Myocyte (in vitro differentiated cells): ENCODE data around the gene NDUFS7. TPM values are rescaled to one million over a fixed set of nuclear protein-coding genes. Genes with fewer than 3 reads are reported as not detected.

Experiments
- DNase-seq: peaks from one replicate; pipeline ENCODE4 v3.0.0-alpha.2; 2012; ENCODE audit warnings: low read depth
- polyA plus RNA-seq: library from polyadenylated mRNA; unstranded; fragments of >200 nt; gene quantifications from one replicate; pipeline ENCODE4 v1.2.1, GENCODE V29; 2012; ENCODE audit warnings: missing spikeins
- total RNA-seq: library from RNA; depleted of rRNA; stranded (reverse); fragments of >200 nt; gene quantifications from 2 replicates; pipeline ENCODE4 v1.2.3, GENCODE V29; 2014

The NDUFS7 gene
- total RNA-seq, result 104 and 124 TPM in 2 replicates
- 81.6 TPM for polyA plus RNA-seq

- peak; percentile 91 for DNase-seq
These were observed at the start of gene NDUFS7 for GRCh38 chr19:1383312-1384084. Gene NDUFS7, plus strand, starts transcription at chr19:1383907. Its CDS starts 20 bp downstream, at chr19:1383927.

- no peak for DNase-seq
These were observed 47.5 kb upstream of the NDUFS7 start for GRCh38 chr19:1336079-1336684.

GRCh38 chr19:1340681-1341469 lies 42.8 kb upstream of the NDUFS7 start:
- DNase-seq, result no peak

- no peak for DNase-seq
These were observed 40.7 kb upstream of the NDUFS7 start for GRCh38 chr19:1343041-1343440.

- DNase-seq, result no peak
These were observed 34.5 kb upstream of the NDUFS7 start for GRCh38 chr19:1349211-1349610.

GRCh38 chr19:1350867-1351266 lies 32.8 kb upstream of the NDUFS7 start:
- DNase-seq, result no peak

GRCh38 chr19:1351381-1351851 lies 32.3 kb upstream of the NDUFS7 start:
- no peak for DNase-seq

- no peak for DNase-seq
These were observed 30.6 kb upstream of the NDUFS7 start for GRCh38 chr19:1353144-1353543.

GRCh38 chr19:1354970-1355567 lies 28.6 kb upstream of the NDUFS7 start:
- DNase-seq, result no peak

GRCh38 chr19:1355568-1356507 lies 27.9 kb upstream of the NDUFS7 start:
- DNase-seq, result peak; percentile 71

- DNase-seq, result peak; percentile 18
These were observed 27.2 kb upstream of the NDUFS7 start for GRCh38 chr19:1356508-1356865.

GRCh38 chr19:1357531-1358109 lies 26.1 kb upstream of the NDUFS7 start:
- DNase-seq, result no peak

GRCh38 chr19:1360126-1360817 lies 23.4 kb upstream of the NDUFS7 start:
- no peak for DNase-seq

GRCh38 chr19:1360818-1361461 lies 22.8 kb upstream of the NDUFS7 start:
- DNase-seq, result peak; percentile 81

GRCh38 chr19:1361601-1362386 lies 21.9 kb upstream of the NDUFS7 start:
- DNase-seq, result no peak

GRCh38 chr19:1362387-1363257 lies 21.1 kb upstream of the NDUFS7 start:
- no peak for DNase-seq

- no peak for DNase-seq
These were observed 20.1 kb upstream of the NDUFS7 start for GRCh38 chr19:1363599-1363998.
